IMR-90 (cell line): ENCODE data around the gene KCNN3.

Source experiments
- BHLHE40 ChIP-seq: fragments of 150-350 bp; IDR thresholded peaks from 2 replicates; pipeline ENCODE4 v1.6.1; 2016; ENCODE audit warnings: mild to moderate bottlenecking, low read depth, low read length
- CEBPB ChIP-seq: IDR thresholded peaks from 2 replicates; pipeline ENCODE4 v1.6.1; 2012; ENCODE audit warnings: low read depth, low read length, improper control_type of control experiment
- CTCF ChIP-seq: conservative IDR thresholded peaks from 2 replicates; pipeline ENCODE4 v1.5.1; 2012; ENCODE audit warnings: mild to moderate bottlenecking, low read depth, low read length, improper control_type of control experiment
- POLR2A ChIP-seq: IDR thresholded peaks from 2 replicates; pipeline ENCODE4 v1.6.1; 2012; ENCODE audit warnings: mild to moderate bottlenecking, low read depth, low read length
- RAD21 ChIP-seq: IDR thresholded peaks from 2 replicates; pipeline ENCODE4 v1.6.1; 2012; ENCODE audit warnings: low read length, improper control_type of control experiment
- SMC3 ChIP-seq: fragments of 150-350 bp; IDR thresholded peaks from 2 replicates; pipeline ENCODE4 v1.6.1; 2016; ENCODE audit warnings: low read depth, mild to moderate bottlenecking, antibody characterized with exemption, low read length, moderate library complexity
- USF2 ChIP-seq: fragments of 150-350 bp; IDR thresholded peaks from 2 replicates; pipeline ENCODE4 v1.6.1; 2017; ENCODE audit warnings: mild to moderate bottlenecking, antibody characterized with exemption, low read length, low read depth

GRCh38 chr1:154816937-154817336 lies 53.1 kb downstream of the KCNN3 start:
- no peak for TF ChIP-seq CTCF
- TF ChIP-seq POLR2A: no peak
- TF ChIP-seq CEBPB: no peak
- TF ChIP-seq BHLHE40: no peak
- TF ChIP-seq USF2: no peak
- TF ChIP-seq SMC3: no peak
- no peak for TF ChIP-seq RAD21
